Measurements from ENCODE around the gene NT5E.

NT5E gene

DNA sequence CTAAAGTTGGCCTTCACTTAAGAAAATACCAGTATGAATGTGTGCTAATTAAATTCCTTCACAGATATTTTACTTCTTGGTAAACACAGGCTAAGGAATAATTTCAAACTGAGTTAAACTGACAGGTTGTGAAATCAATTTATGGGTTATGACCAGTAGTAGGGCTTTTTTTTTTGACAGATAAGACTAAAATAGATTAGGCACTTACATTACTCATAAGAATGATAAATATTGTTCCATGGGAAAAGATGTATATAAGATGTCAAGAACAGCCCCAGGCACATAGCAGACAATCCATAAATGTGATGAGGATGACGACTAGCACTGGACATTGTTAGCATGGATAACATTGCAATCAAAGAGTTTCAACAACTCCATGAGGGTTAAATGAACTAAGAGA, 22.9 kb downstream of the NT5E start:
- H2AFZ ChIP-seq (ENCODE audit: low read length), result no peak overlapping the region
- TF ChIP-seq, protein P1, sequence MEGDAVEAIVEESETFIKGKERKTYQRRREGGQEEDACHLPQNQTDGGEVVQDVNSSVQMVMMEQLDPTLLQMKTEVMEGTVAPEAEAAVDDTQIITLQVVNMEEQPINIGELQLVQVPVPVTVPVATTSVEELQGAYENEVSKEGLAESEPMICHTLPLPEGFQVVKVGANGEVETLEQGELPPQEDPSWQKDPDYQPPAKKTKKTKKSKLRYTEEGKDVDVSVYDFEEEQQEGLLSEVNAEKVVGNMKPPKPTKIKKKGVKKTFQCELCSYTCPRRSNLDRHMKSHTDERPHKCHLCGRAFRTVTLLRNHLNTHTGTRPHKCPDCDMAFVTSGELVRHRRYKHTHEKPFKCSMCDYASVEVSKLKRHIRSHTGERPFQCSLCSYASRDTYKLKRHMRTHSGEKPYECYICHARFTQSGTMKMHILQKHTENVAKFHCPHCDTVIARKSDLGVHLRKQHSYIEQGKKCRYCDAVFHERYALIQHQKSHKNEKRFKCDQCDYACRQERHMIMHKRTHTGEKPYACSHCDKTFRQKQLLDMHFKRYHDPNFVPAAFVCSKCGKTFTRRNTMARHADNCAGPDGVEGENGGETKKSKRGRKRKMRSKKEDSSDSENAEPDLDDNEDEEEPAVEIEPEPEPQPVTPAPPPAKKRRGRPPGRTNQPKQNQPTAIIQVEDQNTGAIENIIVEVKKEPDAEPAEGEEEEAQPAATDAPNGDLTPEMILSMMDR (IDR thresholded peaks at IDR 0.05; ENCODE audit: low read length), result no peak
- no peak for TF ChIP-seq EZH2 (optimal IDR thresholded peaks at IDR 0.05; ENCODE audit: low read depth, low read length)
- no peak for TF ChIP-seq EZH2phosphoT487 (IDR thresholded peaks at IDR 0.05; ENCODE audit: low read length)

DNA sequence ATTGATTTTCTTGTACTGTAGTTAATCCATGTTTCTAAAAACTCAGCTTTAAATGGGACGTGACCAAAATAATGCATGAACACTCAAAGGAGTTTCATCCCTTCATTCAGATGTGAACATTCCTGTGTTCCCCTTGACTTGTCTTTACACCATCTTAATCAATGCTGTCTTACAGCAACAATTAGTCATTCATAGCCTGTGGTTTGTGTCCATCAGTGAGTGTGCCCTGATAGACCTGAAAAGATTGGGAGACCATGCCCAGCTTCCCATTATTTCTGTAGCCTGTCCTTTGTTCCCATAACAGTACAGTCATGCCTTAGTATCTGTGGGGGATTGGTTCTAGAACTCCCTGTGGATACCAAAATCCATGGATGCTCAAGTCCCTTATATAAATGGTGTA, 23.9 kb downstream of the NT5E start:
- Histone ChIP-seq H2AFZ (ENCODE audit: low read length) (no peak overlapping the region), H3K36me3 (replicated peaks; ENCODE audit: insufficient read depth, low read length) (no peaks in the 10 kb centered on the region), H3K4me2 (ENCODE audit: low read depth, low read length) (no peak overlapping the region), H3K79me2 (ENCODE audit: low read length) (no peaks in the 10 kb centered on the region), H3K27ac (ENCODE audit: low read length) (no peak overlapping the region), H3K9me2 (replicated peaks; ENCODE audit: insufficient read depth, low read length) (no peaks in the 10 kb centered on the region), H3K4me1 (ENCODE audit: low read length) (no peaks in the 10 kb centered on the region), H3K9ac (ENCODE audit: low read length) (no peak overlapping the region), H3F3A (ENCODE audit: insufficient read depth, low read length) (no peaks in the 10 kb centered on the region), H3K9me3 (replicated peaks; ENCODE audit: insufficient read depth, low read length) (no peaks in the 10 kb centered on the region), H3K27me3 (replicated peaks; ENCODE audit: insufficient read depth, low read length) (no peaks in the 10 kb centered on the region), H3K4me3 (ENCODE audit: low read length) (no peak overlapping the region), H4K20me1 (ENCODE audit: insufficient read depth, low read length) (no peaks in the 10 kb centered on the region)
- TF ChIP-seq EZH2phosphoT487 (IDR thresholded peaks at IDR 0.05; ENCODE audit: low read length) (no peak), EZH2 (optimal IDR thresholded peaks at IDR 0.05; ENCODE audit: low read depth, low read length) (no peak)
- TF ChIP-seq, protein P1 (IDR thresholded peaks at IDR 0.05; ENCODE audit: low read length), result no peak
- DNase-seq, result no peak

More for the DNA sequence above, 22.9 kb downstream of the NT5E start:
- no peaks in the 10 kb centered on the region for H3K9me2 ChIP-seq (replicated peaks; ENCODE audit: insufficient read depth, low read length)
- H3K9me3 ChIP-seq (replicated peaks; ENCODE audit: insufficient read depth, low read length), result no peaks in the 10 kb centered on the region
- DNase-seq, result no peak
- H3K4me1 ChIP-seq (ENCODE audit: low read length), result no peaks in the 10 kb centered on the region
- no peaks in the 10 kb centered on the region for H3K79me2 ChIP-seq (ENCODE audit: low read length)
- no peak overlapping the region for H3K9ac ChIP-seq (ENCODE audit: low read length)
- H3K4me2 ChIP-seq (ENCODE audit: low read depth, low read length), result no peak overlapping the region
- H4K20me1 ChIP-seq (ENCODE audit: insufficient read depth, low read length), result no peaks in the 10 kb centered on the region
- no peak overlapping the region for H3K4me3 ChIP-seq (ENCODE audit: low read length)
- H3K27me3 ChIP-seq (replicated peaks; ENCODE audit: insufficient read depth, low read length), result no peaks in the 10 kb centered on the region
- no peak overlapping the region for H3K27ac ChIP-seq (ENCODE audit: low read length)
- H3K36me3 ChIP-seq (replicated peaks; ENCODE audit: insufficient read depth, low read length), result no peaks in the 10 kb centered on the region
- no peaks in the 10 kb centered on the region for H3F3A ChIP-seq (ENCODE audit: insufficient read depth, low read length)

DNA sequence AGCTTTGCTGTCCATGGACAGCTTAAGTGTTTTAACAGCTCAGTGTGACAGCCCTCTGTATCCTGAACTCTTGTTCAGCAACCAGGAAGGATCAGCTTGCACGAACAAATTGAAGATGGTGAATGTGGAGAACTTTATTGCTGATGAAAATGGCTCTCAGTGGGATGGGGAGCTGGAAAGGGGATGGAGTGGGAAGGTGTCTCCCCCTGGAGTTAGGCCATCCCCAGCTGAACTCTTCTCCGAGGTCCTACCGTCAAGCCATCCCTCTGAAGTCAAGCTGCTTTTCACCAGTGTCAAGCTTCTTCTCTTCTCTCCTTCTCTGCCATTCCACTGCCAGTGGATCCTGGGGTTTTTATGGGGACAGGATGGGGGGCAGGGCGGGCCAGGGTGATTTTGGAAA, 26.6 kb downstream of the NT5E start:
- no peak overlapping the region for H2AFZ ChIP-seq (ENCODE audit: low read length)
- no peak overlapping the region for H3K4me3 ChIP-seq (ENCODE audit: low read length)
- H3K4me2 ChIP-seq (ENCODE audit: low read depth, low read length), result no peak overlapping the region
- no peak overlapping the region for H3K9ac ChIP-seq (ENCODE audit: low read length)
- H3K9me3 ChIP-seq (replicated peaks; ENCODE audit: insufficient read depth, low read length), result no peaks in the 10 kb centered on the region
- TF ChIP-seq EZH2phosphoT487 (IDR thresholded peaks at IDR 0.05; ENCODE audit: low read length) (no peak), EZH2 (optimal IDR thresholded peaks at IDR 0.05; ENCODE audit: low read depth, low read length) (no peak)
- TF ChIP-seq, protein P1 (IDR thresholded peaks at IDR 0.05; ENCODE audit: low read length), result no peak
- no peak for DNase-seq
- no peaks in the 10 kb centered on the region for H3F3A ChIP-seq (ENCODE audit: insufficient read depth, low read length)
- no peaks in the 10 kb centered on the region for H3K79me2 ChIP-seq (ENCODE audit: low read length)
- H3K27ac ChIP-seq (ENCODE audit: low read length), result no peak overlapping the region
- H3K4me1 ChIP-seq (ENCODE audit: low read length), result no peaks in the 10 kb centered on the region
- no peaks in the 10 kb centered on the region for H4K20me1 ChIP-seq (ENCODE audit: insufficient read depth, low read length)
- H3K36me3 ChIP-seq (replicated peaks; ENCODE audit: insufficient read depth, low read length), result no peaks in the 10 kb centered on the region
- H3K27me3 ChIP-seq (replicated peaks; ENCODE audit: insufficient read depth, low read length), result no peaks in the 10 kb centered on the region
- H3K9me2 ChIP-seq (replicated peaks; ENCODE audit: insufficient read depth, low read length), result no peaks in the 10 kb centered on the region
